IMR-90 (cell line): Measurements from ENCODE around the gene ZNF775. TPM values are rescaled to one million over a fixed set of nuclear protein-coding genes. Genes with fewer than 3 reads are reported as not detected.

Source experiments
- ATAC-seq: fragments of 200-7000 bp; cut with Tn5 transposase; 2 replicates; pipeline ENCODE4 v1.9.1; 2020; ENCODE audit warnings: low read depth, mild to moderate bottlenecking, moderate library complexity
- BruUV-seq: library from RNA; stranded (reverse); fragments of 400-500 nt; replicated peaks from 2 replicates; lab custom pipeline; 2021; lab: Mats Ljungman, UMichigan
- CTCF ChIA-PET: fragments of 300-600 bp; formaldehyde crosslinking; extraction: SDS; loops from one replicate; lab custom pipeline; 2021; ENCODE audit warnings: antibody characterized with exemption; lab: Yijun Ruan, JAX
- POLR2A ChIA-PET: fragments of 300-600 bp; sonication (Branson Sonifier 250); formaldehyde crosslinking; loops from one replicate; lab custom pipeline; 2022; ENCODE audit warnings: antibody characterized with exemption; ENCODE audit not compliant: unreplicated experiment; lab: Charles Lee
- DNase-seq: peaks from one replicate; pipeline ENCODE4 v3.0.0; 2013
- H2AFZ ChIP-seq: replicated peaks from 2 replicates; pipeline ENCODE3; 2013; ENCODE audit warnings: low read length, mild to moderate bottlenecking; ENCODE audit not compliant: poor library complexity
- H2AK5ac ChIP-seq: 2 replicates; pipeline ENCODE4 v1.6.1; 2013; ENCODE audit warnings: low read depth, low read length, inconsistent platforms
- H2AK9ac ChIP-seq: replicated peaks from 2 replicates; pipeline ENCODE3; 2013; ENCODE audit warnings: mild to moderate bottlenecking, low read depth, low read length, moderate library complexity; ENCODE audit not compliant: poor library complexity
- H2BK120ac ChIP-seq: 2 replicates; pipeline ENCODE4 v1.6.1; 2013; ENCODE audit warnings: low read depth, low read length, inconsistent platforms
- H2BK15ac ChIP-seq: 3 replicates; pipeline ENCODE4 v1.6.1; 2013; ENCODE audit warnings: low read depth, low read length, inconsistent platforms
- H2BK20ac ChIP-seq: 2 replicates; pipeline ENCODE4 v1.6.1; 2013; ENCODE audit warnings: low read depth, mild to moderate bottlenecking, inconsistent platforms, low read length, moderate library complexity
- H2BK5ac ChIP-seq: 2 replicates; pipeline ENCODE4 v1.6.1; 2013; ENCODE audit warnings: mild to moderate bottlenecking, low read depth, low read length, inconsistent platforms; ENCODE audit not compliant: poor library complexity, severe bottlenecking
- H3K14ac ChIP-seq: replicated peaks from 2 replicates; pipeline ENCODE4 v1.6.1; 2013; ENCODE audit warnings: low read depth, low read length, inconsistent platforms
- H3K18ac ChIP-seq: 2 replicates; pipeline ENCODE4 v1.6.1; 2013; ENCODE audit warnings: low read depth, low read length, control low read depth
- H3K23ac ChIP-seq: 2 replicates; pipeline ENCODE4 v1.6.1; 2013; ENCODE audit warnings: low read depth, low read length, inconsistent platforms
- H3K27ac ChIP-seq: 2 replicates; pipeline ENCODE4 v1.5.1; 2013; ENCODE audit warnings: mild to moderate bottlenecking, control low read depth, low read length; ENCODE audit not compliant: insufficient read depth
- H3K27me3 ChIP-seq: 2 replicates; pipeline ENCODE4 v1.6.1; 2013; ENCODE audit warnings: low read length; ENCODE audit not compliant: control insufficient read depth, insufficient read depth
- H3K36me3 ChIP-seq: 2 replicates; pipeline ENCODE4 v1.6.1; 2013; ENCODE audit warnings: low read length, mixed read lengths; ENCODE audit not compliant: control insufficient read depth, insufficient read depth
- H3K4ac ChIP-seq: 2 replicates; pipeline ENCODE4 v1.6.1; 2013; ENCODE audit warnings: low read depth, low read length, inconsistent platforms
- H3K4me1 ChIP-seq: 2 replicates; pipeline ENCODE4 v1.6.1; 2013; ENCODE audit warnings: low read length, mixed read lengths; ENCODE audit not compliant: control insufficient read depth, insufficient read depth
- H3K4me2 ChIP-seq: 2 replicates; pipeline ENCODE4 v1.6.1; 2013; ENCODE audit warnings: low read depth, mild to moderate bottlenecking, control low read depth, low read length, moderate library complexity
- H3K4me3 ChIP-seq: 2 replicates; pipeline ENCODE4 v1.5.1; 2013; ENCODE audit warnings: low read depth, mild to moderate bottlenecking, control low read depth, low read length, moderate library complexity; ENCODE audit not compliant: insufficient read depth
- H3K56ac ChIP-seq: 2 replicates; pipeline ENCODE4 v1.6.1; 2013; ENCODE audit warnings: low read length, inconsistent platforms; ENCODE audit not compliant: insufficient read depth; ENCODE audit errors: extremely low read depth
- H3K79me1 ChIP-seq, 2 experiments: 2 replicates each; pipeline ENCODE4 v1.6.1; 2013; ENCODE audit warnings: low read length in 2 of 2, inconsistent platforms in 1 of 2, low read depth in 1 of 2
- H3K9ac ChIP-seq: 2 replicates; pipeline ENCODE4 v1.6.1; 2013; ENCODE audit warnings: low read depth, low read length, control low read depth
- H3K9me1 ChIP-seq: 2 replicates; pipeline ENCODE4 v1.6.1; 2013; ENCODE audit warnings: low read length, inconsistent platforms; ENCODE audit not compliant: insufficient read depth
- H3K9me3 ChIP-seq: 2 replicates; pipeline ENCODE4 v1.6.1; 2013; ENCODE audit warnings: low read length; ENCODE audit not compliant: control insufficient read depth, insufficient read depth
- H4K20me1 ChIP-seq: 2 replicates; pipeline ENCODE4 v1.6.1; 2013; ENCODE audit warnings: low read length, inconsistent platforms; ENCODE audit not compliant: insufficient read depth
- H4K5ac ChIP-seq: 2 replicates; pipeline ENCODE4 v1.6.1; 2013; ENCODE audit warnings: mild to moderate bottlenecking, low read depth, low read length, control low read depth
- H4K8ac ChIP-seq, 2 experiments: 2 replicates each; pipeline ENCODE4 v1.6.1; 2013; ENCODE audit warnings: low read depth in 2 of 2, low read length in 2 of 2, control low read depth in 1 of 2, inconsistent platforms in 1 of 2
- H4K91ac ChIP-seq: 2 replicates; pipeline ENCODE4 v1.6.1; 2013; ENCODE audit warnings: low read depth, low read length, inconsistent platforms; ENCODE audit not compliant: insufficient read depth
- CEBPB ChIP-seq: IDR thresholded peaks from 2 replicates; pipeline ENCODE4 v1.6.1; 2012; ENCODE audit warnings: low read depth, low read length, improper control_type of control experiment
- CHD1 ChIP-seq: IDR thresholded peaks from 2 replicates; pipeline ENCODE4 v1.6.1; 2012; ENCODE audit warnings: low read depth, low read length, improper control_type of control experiment
- FOS ChIP-seq: fragments of 150-350 bp; IDR thresholded peaks from 2 replicates; pipeline ENCODE4 v1.6.1; 2016; ENCODE audit warnings: low read depth, low read length
- MAFK ChIP-seq: IDR thresholded peaks from 2 replicates; pipeline ENCODE4 v1.6.1; 2012; ENCODE audit warnings: low read depth, low read length, improper control_type of control experiment
- MXI1 ChIP-seq: IDR thresholded peaks from 2 replicates; pipeline ENCODE4 v1.6.1; 2012; ENCODE audit warnings: low read depth, mild to moderate bottlenecking, low read length, moderate library complexity, borderline replicate concordance
- NFE2L2 ChIP-seq: fragments of 150-350 bp; IDR thresholded peaks from 2 replicates; pipeline ENCODE4 v1.6.1; 2016; ENCODE audit warnings: low read depth, mild to moderate bottlenecking, low read length
- POLR2A ChIP-seq: IDR thresholded peaks from 2 replicates; pipeline ENCODE4 v1.6.1; 2012; ENCODE audit warnings: mild to moderate bottlenecking, low read depth, low read length
- RAD21 ChIP-seq: IDR thresholded peaks from 2 replicates; pipeline ENCODE4 v1.6.1; 2012; ENCODE audit warnings: low read length, improper control_type of control experiment
- RCOR1 ChIP-seq: IDR thresholded peaks from 2 replicates; pipeline ENCODE4 v1.6.1; 2012; ENCODE audit warnings: mild to moderate bottlenecking, low read length, improper control_type of control experiment; ENCODE audit not compliant: insufficient replicate concordance
- RFX5 ChIP-seq: IDR thresholded peaks from 2 replicates; pipeline ENCODE4 v1.8.0; 2012; ENCODE audit warnings: low read depth, mild to moderate bottlenecking, low read length, moderate library complexity
- SMC3 ChIP-seq: fragments of 150-350 bp; IDR thresholded peaks from 2 replicates; pipeline ENCODE4 v1.6.1; 2016; ENCODE audit warnings: low read depth, mild to moderate bottlenecking, antibody characterized with exemption, low read length, moderate library complexity
- WGBS, 2 experiments: methylation state at CpG; one replicate each; pipeline versions ENCODE4 v1.1.5 to v1.1.7; 2013; ENCODE audit warnings: missing lambda C conversion rate in 2 of 2; ENCODE audit not compliant: insufficient read length in 1 of 2; ENCODE audit errors: extremely low coverage in 2 of 2; 5-methylcytosine and 5-hydroxymethylcytosine counted together
- dilution Hi-C: fragments of 300-500 bp; cut with HindIII; formaldehyde crosslinking; loops from one replicate; pipeline ENCODE4 v1.14.3; 2018; ENCODE audit warnings: low sequenced_read_pairs; ENCODE audit not compliant: unreplicated experiment
- in situ Hi-C: fragments of 300-500 bp; cut with MboI; formaldehyde crosslinking; loops from 3 replicates; pipeline ENCODE4 v1.14.3; 2019; ENCODE audit warnings: low sequenced_read_pairs, inconsistent platforms, mixed read lengths
- intact Hi-C: fragments of 100-400 bp; cut with micrococcal nuclease; formaldehyde crosslinking; loops from 2 replicates; pipeline ENCODE4 v1.10.0; 2022
- polyA plus RNA-seq, 3 experiments: library from polyadenylated mRNA; depleted of rRNA; stranded (reverse); fragments of >200 nt; gene quantifications; 2 replicates each; pipeline ENCODE4 v1.2.3, GENCODE V29; 2012; ENCODE audit warnings: low replicate concordance in 1 of 3
- total RNA-seq: library from RNA; depleted of rRNA; stranded (reverse); fragments of >200 nt; gene quantifications from 2 replicates; pipeline ENCODE4 v1.2.3, GENCODE V29; 2012
- TF ChIP-seq, protein P1 (sequence below): conservative IDR thresholded peaks from 2 replicates; pipeline ENCODE4 v1.5.1; 2012; ENCODE audit warnings: mild to moderate bottlenecking, low read depth, low read length, improper control_type of control experiment
- TF ChIP-seq, protein P2 (sequence below): fragments of 150-350 bp; IDR thresholded peaks from 2 replicates; pipeline ENCODE4 v1.6.1; 2017; ENCODE audit warnings: mild to moderate bottlenecking, antibody characterized with exemption, low read length, low read depth

ZNF775 gene
- total and polyA plus RNA-seq, 2 of the 4 experiments (the other 2 are of a cell fraction), result 1.4 to 2.6 TPM

DNA sequence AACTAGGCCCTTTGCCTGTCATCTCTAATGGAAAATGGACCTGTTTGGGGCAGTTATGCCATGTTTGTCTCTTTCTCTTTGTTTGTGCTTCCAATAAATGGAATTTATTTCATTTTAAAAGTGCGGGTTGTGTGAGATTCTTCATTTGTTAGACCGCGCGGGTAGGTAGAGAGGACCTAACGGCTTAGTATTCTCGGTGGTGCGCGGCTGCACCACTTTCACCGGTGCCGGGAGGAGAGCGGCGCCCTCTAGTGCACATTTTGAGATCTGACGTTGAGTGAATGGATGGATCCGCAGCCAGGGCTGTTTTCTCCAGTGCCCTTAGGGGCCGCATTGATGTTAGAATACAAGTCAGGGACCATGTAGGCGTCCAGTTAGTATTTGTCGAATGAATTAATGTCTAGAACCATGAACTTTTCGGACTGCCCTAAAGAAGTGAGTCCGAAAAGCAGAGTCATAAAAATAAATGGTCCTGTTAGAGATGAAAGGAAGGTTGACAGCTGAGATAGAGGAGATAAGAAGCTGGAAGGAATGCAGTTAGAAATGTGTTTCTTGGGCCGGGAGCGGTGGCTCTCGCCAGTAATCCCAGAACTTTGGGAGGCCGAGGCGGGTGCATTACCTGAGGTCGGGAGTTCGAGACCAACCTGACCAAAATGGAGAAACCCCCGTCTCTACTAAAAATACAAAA, 42.0 kb downstream of the ZNF775 start (continued):
- TF ChIP-seq MXI1, result no peak

DNA sequence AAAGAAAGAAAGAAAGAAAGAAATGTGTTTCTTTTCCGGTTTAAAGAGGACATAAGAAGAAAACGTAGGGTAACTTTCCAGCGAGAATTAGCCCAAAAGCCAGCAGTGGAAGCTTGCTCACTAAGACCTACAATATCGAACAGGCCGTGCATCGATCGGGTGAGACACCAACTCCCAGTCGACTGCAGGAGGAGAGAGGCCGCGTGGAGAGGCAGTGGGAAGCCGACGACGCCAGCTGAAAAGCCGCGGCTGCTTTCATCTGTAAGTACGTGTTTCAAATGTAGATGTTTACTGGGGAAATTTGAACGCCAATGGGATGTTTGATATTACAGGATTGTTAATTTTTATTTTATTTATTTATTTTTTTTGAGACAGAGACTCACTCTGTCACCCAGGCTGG, 42.7 kb downstream of the ZNF775 start:
- dilution Hi-C loops (no loop called here), intact Hi-C loops (loop anchor here (1.0 to 2.0 kb wide), 3 partner anchors 43 to 136 kb away; partner anchors contain the start of gene ZNF775), in situ Hi-C loops (loop anchor here (25.0 kb wide), 2 partner anchors 560 to 565 kb away; partner anchors contain the start of genes ATP6V0E2, KCNH2 and NOS3)
- Histone ChIP-seq H2BK120ac (no peak overlapping the region), H4K20me1 (no peaks in the 10 kb centered on the region), H3K4ac (no peak overlapping the region), H4K5ac (no peak overlapping the region), H3K4me1 (no peaks in the 10 kb centered on the region), H3K27ac (no peak overlapping the region), H2BK20ac (no peak overlapping the region), H3K9ac (no peak overlapping the region), H3K23ac (no peak overlapping the region), H3K36me3 (no peaks in the 10 kb centered on the region), H3K4me3 (no peak overlapping the region), H2AK5ac (no peak overlapping the region), H2AK9ac (no peak overlapping the region), H3K79me1 (no peaks in the 10 kb centered on the region), H3K9me1 (no peaks in the 10 kb centered on the region), H3K9me3 (no peaks in the 10 kb centered on the region), H3K4me2 (no peak overlapping the region), H3K14ac (no peak overlapping the region), H3K27me3 (no peaks in the 10 kb centered on the region), H4K91ac (no peak overlapping the region), H2BK15ac (no peak overlapping the region), H2BK5ac (no peak overlapping the region), H3K18ac (no peak overlapping the region), H2AFZ (no peak overlapping the region), H4K8ac (no peak overlapping the region), H3K56ac (no peak overlapping the region)
- POLR2A ChIA-PET, result no interaction called here
- CTCF ChIA-PET, result interaction anchor here (0.6 to 1.0 kb wide), 4 partner anchors 15 to 680 kb away, joined by 3 to 4 read pairs (median 4); no protein-coding TSS in a partner anchor
- DNase-seq (no peak), ATAC-seq (no peak)
- no peak for TF ChIP-seq SMC3
- no peak for TF ChIP-seq MXI1
- TF ChIP-seq NFE2L2, result no peak
- TF ChIP-seq, protein P1, sequence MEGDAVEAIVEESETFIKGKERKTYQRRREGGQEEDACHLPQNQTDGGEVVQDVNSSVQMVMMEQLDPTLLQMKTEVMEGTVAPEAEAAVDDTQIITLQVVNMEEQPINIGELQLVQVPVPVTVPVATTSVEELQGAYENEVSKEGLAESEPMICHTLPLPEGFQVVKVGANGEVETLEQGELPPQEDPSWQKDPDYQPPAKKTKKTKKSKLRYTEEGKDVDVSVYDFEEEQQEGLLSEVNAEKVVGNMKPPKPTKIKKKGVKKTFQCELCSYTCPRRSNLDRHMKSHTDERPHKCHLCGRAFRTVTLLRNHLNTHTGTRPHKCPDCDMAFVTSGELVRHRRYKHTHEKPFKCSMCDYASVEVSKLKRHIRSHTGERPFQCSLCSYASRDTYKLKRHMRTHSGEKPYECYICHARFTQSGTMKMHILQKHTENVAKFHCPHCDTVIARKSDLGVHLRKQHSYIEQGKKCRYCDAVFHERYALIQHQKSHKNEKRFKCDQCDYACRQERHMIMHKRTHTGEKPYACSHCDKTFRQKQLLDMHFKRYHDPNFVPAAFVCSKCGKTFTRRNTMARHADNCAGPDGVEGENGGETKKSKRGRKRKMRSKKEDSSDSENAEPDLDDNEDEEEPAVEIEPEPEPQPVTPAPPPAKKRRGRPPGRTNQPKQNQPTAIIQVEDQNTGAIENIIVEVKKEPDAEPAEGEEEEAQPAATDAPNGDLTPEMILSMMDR, result no peak
- TF ChIP-seq RAD21, result no peak
- TF ChIP-seq RFX5, result no peak
- TF ChIP-seq, protein P2, sequence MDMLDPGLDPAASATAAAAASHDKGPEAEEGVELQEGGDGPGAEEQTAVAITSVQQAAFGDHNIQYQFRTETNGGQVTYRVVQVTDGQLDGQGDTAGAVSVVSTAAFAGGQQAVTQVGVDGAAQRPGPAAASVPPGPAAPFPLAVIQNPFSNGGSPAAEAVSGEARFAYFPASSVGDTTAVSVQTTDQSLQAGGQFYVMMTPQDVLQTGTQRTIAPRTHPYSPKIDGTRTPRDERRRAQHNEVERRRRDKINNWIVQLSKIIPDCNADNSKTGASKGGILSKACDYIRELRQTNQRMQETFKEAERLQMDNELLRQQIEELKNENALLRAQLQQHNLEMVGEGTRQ, result no peak
- TF ChIP-seq CEBPB, result no peak
- no peak for TF ChIP-seq MAFK
- no peak for TF ChIP-seq CHD1
- TF ChIP-seq RCOR1, result no peak
- TF ChIP-seq FOS, result no peak
- no peak for TF ChIP-seq POLR2A
- 80% methylated on average over 4 of the region's 17 CpGs; no CpG with 5 or more reads in 1 of the 2 experiments for WGBS, 2 experiments
- no TSS peak for BruUV-seq
